ENCODE measurements around the gene EPOP.

Gene EPOP

GRCh38 chr17:38716368-38717005 lies 41.7 kb upstream of the EPOP start:
- TF ChIP-seq, protein P1, sequence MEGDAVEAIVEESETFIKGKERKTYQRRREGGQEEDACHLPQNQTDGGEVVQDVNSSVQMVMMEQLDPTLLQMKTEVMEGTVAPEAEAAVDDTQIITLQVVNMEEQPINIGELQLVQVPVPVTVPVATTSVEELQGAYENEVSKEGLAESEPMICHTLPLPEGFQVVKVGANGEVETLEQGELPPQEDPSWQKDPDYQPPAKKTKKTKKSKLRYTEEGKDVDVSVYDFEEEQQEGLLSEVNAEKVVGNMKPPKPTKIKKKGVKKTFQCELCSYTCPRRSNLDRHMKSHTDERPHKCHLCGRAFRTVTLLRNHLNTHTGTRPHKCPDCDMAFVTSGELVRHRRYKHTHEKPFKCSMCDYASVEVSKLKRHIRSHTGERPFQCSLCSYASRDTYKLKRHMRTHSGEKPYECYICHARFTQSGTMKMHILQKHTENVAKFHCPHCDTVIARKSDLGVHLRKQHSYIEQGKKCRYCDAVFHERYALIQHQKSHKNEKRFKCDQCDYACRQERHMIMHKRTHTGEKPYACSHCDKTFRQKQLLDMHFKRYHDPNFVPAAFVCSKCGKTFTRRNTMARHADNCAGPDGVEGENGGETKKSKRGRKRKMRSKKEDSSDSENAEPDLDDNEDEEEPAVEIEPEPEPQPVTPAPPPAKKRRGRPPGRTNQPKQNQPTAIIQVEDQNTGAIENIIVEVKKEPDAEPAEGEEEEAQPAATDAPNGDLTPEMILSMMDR (IDR thresholded peaks at IDR 0.05; ENCODE audit: borderline replicate concordance, control extremely low read depth, extremely low read depth, insufficient read depth, missing control alignments): no peak
- no peak for DNase-seq (ENCODE audit: low spot score)
- in situ Hi-C loops (cut with MboI; ENCODE audit: low sequenced_read_pairs, unreplicated experiment): no loop called here

DNA sequence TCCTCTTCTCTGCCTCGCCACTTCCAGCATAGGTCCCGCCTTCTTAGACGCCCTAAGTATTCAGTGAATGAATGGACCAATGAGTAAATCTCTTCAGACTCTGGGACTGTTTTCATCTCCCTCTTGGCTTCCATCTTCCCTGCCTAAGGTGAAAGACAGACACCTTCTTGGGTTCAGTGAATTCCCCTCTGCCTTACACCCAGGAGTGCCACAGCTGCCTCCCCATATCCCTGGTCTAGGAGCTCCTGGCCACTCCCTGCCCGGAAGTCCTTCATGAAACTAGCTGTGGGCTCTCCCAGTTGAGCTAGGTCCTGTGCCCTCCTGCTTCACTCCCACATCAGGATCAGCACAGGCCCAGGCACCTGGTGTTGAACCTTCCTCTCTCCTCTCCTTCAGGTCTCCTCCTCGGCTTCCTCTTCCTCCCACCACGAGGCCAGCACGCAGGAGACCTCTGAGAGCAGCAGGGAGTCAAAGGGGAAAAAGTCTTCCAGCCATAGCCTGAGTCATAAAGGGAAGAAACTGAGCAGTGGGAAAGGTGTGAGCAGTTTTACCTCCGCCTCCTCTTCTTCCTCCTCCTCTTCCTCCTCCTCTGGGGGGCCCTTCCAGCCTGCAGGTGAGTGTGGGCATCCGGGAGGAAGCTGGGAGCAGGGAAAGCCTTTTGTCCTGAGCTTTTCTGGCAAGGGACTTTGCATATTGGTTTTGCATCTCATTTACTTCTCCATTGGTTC lies 40.6 kb upstream of the EPOP start:
- DNase-seq (ENCODE audit: low spot score): no peak
- TF ChIP-seq, protein P1 (IDR thresholded peaks at IDR 0.05; ENCODE audit: borderline replicate concordance, control extremely low read depth, extremely low read depth, insufficient read depth, missing control alignments): no peak
- in situ Hi-C loops (cut with MboI; ENCODE audit: low sequenced_read_pairs, unreplicated experiment): no loop called here

DNA sequence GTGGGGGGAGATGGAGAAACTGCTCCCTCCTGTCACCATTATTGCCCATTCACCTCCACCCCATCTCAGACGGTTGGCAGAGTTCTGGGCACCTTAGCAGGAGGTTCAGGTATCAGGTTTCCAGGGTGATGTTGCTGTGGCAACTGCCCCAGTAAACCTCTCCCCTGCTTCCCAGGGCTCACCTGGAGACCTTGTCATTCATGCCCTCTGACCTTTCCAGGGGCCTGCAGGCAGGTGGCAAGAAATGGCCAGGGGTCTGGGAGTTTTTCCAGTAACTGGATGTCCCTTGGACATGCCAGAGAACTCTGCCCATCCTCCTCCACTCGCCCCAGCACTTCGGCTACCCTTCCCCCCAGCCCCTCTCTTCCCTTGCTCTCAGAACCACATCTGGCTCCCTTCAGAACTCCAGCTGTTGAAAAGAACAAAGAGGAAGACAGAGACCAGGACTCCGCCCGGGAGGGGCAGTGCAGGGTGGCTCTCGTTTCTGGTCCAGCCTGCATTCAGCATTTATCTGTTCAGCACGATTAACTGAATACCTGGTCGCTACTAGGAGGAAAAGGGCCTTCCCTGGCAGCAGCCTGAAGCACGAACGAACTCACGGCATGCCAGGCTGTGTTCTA lies 38.8 kb upstream of the EPOP start:
- no peak for DNase-seq (ENCODE audit: low spot score)
- TF ChIP-seq, protein P1 (IDR thresholded peaks at IDR 0.05; ENCODE audit: borderline replicate concordance, control extremely low read depth, extremely low read depth, insufficient read depth, missing control alignments): no peak
- in situ Hi-C loops (cut with MboI; ENCODE audit: low sequenced_read_pairs, unreplicated experiment): no loop called here

GRCh38 chr17:38712593-38712992 lies 37.8 kb upstream of the EPOP start:
- TF ChIP-seq, protein P1 (IDR thresholded peaks at IDR 0.05; ENCODE audit: borderline replicate concordance, control extremely low read depth, extremely low read depth, insufficient read depth, missing control alignments): no peak
- in situ Hi-C loops (cut with MboI; ENCODE audit: low sequenced_read_pairs, unreplicated experiment): no loop called here

DNA sequence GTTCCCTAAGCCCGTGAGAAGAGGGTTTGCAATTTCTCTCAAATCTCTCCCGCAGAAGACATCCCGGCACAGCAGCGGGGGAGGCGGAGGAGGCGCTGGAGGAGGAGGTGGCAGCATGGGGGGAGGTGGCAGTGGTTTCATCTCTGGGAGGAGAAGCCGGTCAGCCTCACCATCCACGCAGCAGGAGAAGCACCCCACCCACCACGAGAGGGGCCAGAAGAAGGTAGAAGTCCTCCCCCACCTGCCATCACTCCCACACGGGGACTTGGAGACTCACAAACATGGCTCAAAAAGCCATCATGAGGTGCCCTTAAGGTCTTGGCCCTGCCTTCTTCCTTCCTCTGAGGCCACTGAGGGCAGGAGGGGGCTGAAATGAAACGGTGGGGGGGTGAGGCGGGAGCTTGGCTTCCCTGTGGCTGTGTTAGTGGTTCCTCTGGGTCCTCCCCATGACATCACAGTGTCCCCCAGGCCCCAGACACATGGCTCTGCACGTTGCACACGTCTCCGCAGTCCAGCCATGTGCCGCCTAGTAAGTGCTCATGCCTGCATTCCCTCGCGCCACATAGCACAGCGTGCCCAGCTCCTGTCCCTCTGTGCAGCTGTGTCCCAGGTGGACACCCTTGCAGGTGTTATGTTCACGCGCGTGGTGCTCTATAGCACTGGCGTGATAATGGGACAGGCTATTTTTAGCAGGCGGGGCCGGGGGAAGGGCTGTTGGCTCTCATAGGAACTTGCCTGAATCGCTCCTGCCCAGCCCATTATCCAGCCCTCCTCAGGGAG lies 37.2 kb upstream of the EPOP start:
- in situ Hi-C loops (cut with MboI; ENCODE audit: low sequenced_read_pairs, unreplicated experiment): no loop called here
- TF ChIP-seq, protein P1 (IDR thresholded peaks at IDR 0.05; ENCODE audit: borderline replicate concordance, control extremely low read depth, extremely low read depth, insufficient read depth, missing control alignments): no peak
- no peak for DNase-seq (ENCODE audit: low spot score)

More at GRCh38 chr17:38712593-38712992, 37.8 kb upstream of the EPOP start:
- no peak for DNase-seq (ENCODE audit: low spot score)

DNA sequence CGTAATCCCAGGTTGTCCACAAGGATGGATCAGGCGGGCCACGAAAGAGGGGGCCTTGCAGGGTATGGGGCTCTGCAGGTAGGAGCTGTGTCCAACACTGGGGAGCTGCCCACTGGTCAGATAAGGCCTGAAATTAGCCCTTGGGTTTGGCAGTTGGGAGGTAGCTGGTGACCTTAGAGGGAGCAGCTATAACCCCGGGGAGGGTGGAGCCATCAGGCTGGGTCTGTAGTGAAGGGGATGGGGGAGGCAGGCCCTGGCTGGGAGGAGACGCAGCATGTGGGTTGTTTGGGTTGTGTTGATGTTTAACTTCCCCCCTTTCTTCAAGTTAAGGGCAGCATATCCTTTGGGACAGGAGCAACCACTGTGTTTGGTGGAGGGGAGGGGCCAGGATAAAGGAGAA lies 36.2 kb upstream of the EPOP start:
- TF ChIP-seq, protein P1 (IDR thresholded peaks at IDR 0.05; ENCODE audit: borderline replicate concordance, control extremely low read depth, extremely low read depth, insufficient read depth, missing control alignments): no peak
- in situ Hi-C loops (cut with MboI; ENCODE audit: low sequenced_read_pairs, unreplicated experiment): no loop called here
- DNase-seq (ENCODE audit: low spot score): no peak
